ENCODE data around the gene BCR.

The BCR gene

GRCh38 chr22:23169043-23169406 lies 11.3 kb upstream of the BCR start:
- DNase-seq (ENCODE audit: low read depth) = no peak
- TF ChIP-seq CTCF (IDR thresholded peaks at IDR 0.05; ENCODE audit: control insufficient read depth, insufficient read depth, low read depth, low read length, missing control alignments) = no peak
- no peak overlapping the region for H3K4me3 ChIP-seq (ENCODE audit: control insufficient read depth, low read depth, low read length)

GRCh38 chr22:23175817-23176644 lies 4.3 kb upstream of the BCR start:
- DNase-seq (ENCODE audit: low read depth) = no peak
- TF ChIP-seq CTCF (IDR thresholded peaks at IDR 0.05; ENCODE audit: control insufficient read depth, insufficient read depth, low read depth, low read length, missing control alignments) = no peak
- H3K4me3 ChIP-seq (ENCODE audit: control insufficient read depth, low read depth, low read length) = no peak overlapping the region

- no peak overlapping the region for H3K4me3 ChIP-seq (ENCODE audit: control insufficient read depth, low read depth, low read length)
- no peak for DNase-seq (ENCODE audit: low read depth)
- TF ChIP-seq CTCF (IDR thresholded peaks at IDR 0.05; ENCODE audit: control insufficient read depth, insufficient read depth, low read depth, low read length, missing control alignments) = no peak
Measured at GRCh38 chr22:23176645-23177027, 3.7 kb upstream of the BCR start.

GRCh38 chr22:23177197-23177596 lies 3.1 kb upstream of the BCR start:
- no peak overlapping the region for H3K4me3 ChIP-seq (ENCODE audit: control insufficient read depth, low read depth, low read length)
- TF ChIP-seq CTCF (IDR thresholded peaks at IDR 0.05; ENCODE audit: control insufficient read depth, insufficient read depth, low read depth, low read length, missing control alignments) = no peak
- no peak for DNase-seq (ENCODE audit: low read depth)

GRCh38 chr22:23178512-23179254 lies 1.6 kb upstream of the BCR start:
- no peak overlapping the region for H3K4me3 ChIP-seq (ENCODE audit: control insufficient read depth, low read depth, low read length)
- DNase-seq (ENCODE audit: low read depth) = no peak
- peak; percentile 99 for TF ChIP-seq CTCF (IDR thresholded peaks at IDR 0.05; ENCODE audit: control insufficient read depth, insufficient read depth, low read depth, low read length, missing control alignments)

- peak overlapping the region; percentile 60 for H3K4me3 ChIP-seq (ENCODE audit: control insufficient read depth, low read depth, low read length)
- DNase-seq (ENCODE audit: low read depth) = no peak
- no peak for TF ChIP-seq CTCF (IDR thresholded peaks at IDR 0.05; ENCODE audit: control insufficient read depth, insufficient read depth, low read depth, low read length, missing control alignments)
Measured at GRCh38 chr22:23179381-23180299, 669 bp upstream of the BCR start.

Data from AG09309 (cell line).